ENCODE data around the gene REG1B. TPM values are rescaled to one million over a fixed set of nuclear protein-coding genes. Genes with fewer than 3 reads are reported as not detected.
"Not testable (repeated sequence)": the region's sequence is repeated elsewhere in the genome, so short reads cannot be mapped to it uniquely, and the experiment has no call there.

The REG1B gene
- total RNA-seq, 2 experiments from 2014 or later: not detected

GRCh38 chr2:79065201-79065600, 22.6 kb downstream of the REG1B start:
- Mint-ChIP-seq H3K36me3 (ENCODE audit: low read depth) (no peaks in the 10 kb centered on the region), H3K27ac (no peak overlapping the region), H3K9me3 (ENCODE audit: insufficient read depth) (no peaks in the 10 kb centered on the region), H3K27me3 (ENCODE audit: low read depth) (no peaks in the 10 kb centered on the region), H3K4me3 (no peak overlapping the region), H3K4me1 (ENCODE audit: low read depth) (no peaks in the 10 kb centered on the region)
- ChIA-PET POLR2A (no interaction called here), CTCF (no interaction called here)
- ATAC-seq (no peak), DNase-seq (no peak)

GRCh38 chr2:79054769-79055168, 33.0 kb downstream of the REG1B start:
- ATAC-seq: not testable (repeated sequence)

GRCh38 chr2:79053486-79053885, 34.3 kb downstream of the REG1B start:
- H3K27ac Mint-ChIP-seq; H3K36me3 Mint-ChIP-seq (ENCODE audit: low read depth); POLR2A ChIA-PET; CTCF ChIA-PET; H3K9me3 Mint-ChIP-seq (ENCODE audit: insufficient read depth); ATAC-seq; H3K27me3 Mint-ChIP-seq (ENCODE audit: low read depth); DNase-seq; H3K4me3 Mint-ChIP-seq; H3K4me1 Mint-ChIP-seq (ENCODE audit: low read depth): not testable (repeated sequence)

More at GRCh38 chr2:79054769-79055168, 33.0 kb downstream of the REG1B start:
- H3K9me3 Mint-ChIP-seq (ENCODE audit: insufficient read depth); H3K4me3 Mint-ChIP-seq; H3K4me1 Mint-ChIP-seq (ENCODE audit: low read depth); CTCF ChIA-PET; DNase-seq; H3K27me3 Mint-ChIP-seq (ENCODE audit: low read depth); POLR2A ChIA-PET; H3K36me3 Mint-ChIP-seq (ENCODE audit: low read depth); H3K27ac Mint-ChIP-seq: not testable (repeated sequence)

- H3K4me3 Mint-ChIP-seq: no peak overlapping the region
- ATAC-seq (no peak), DNase-seq (no peak)
- POLR2A ChIA-PET: interaction anchor here (0.8 kb wide), 1 partner anchor 25 kb away, joined by 3 read pairs; no protein-coding TSS in a partner anchor
- CTCF ChIA-PET: no interaction called here
- no peaks in the 10 kb centered on the region for H3K4me1 Mint-ChIP-seq (ENCODE audit: low read depth)
- no peaks in the 10 kb centered on the region for H3K27me3 Mint-ChIP-seq (ENCODE audit: low read depth)
- H3K36me3 Mint-ChIP-seq (ENCODE audit: low read depth): no peaks in the 10 kb centered on the region
- no peaks in the 10 kb centered on the region for H3K9me3 Mint-ChIP-seq (ENCODE audit: insufficient read depth)
- no peak overlapping the region for H3K27ac Mint-ChIP-seq
Observed at GRCh38 chr2:79041032-79041448, 46.8 kb downstream of the REG1B start.

- ChIA-PET CTCF (no interaction called here), POLR2A (no interaction called here)
- Mint-ChIP-seq H3K36me3 (ENCODE audit: low read depth) (no peaks in the 10 kb centered on the region), H3K27me3 (ENCODE audit: low read depth) (no peaks in the 10 kb centered on the region), H3K4me1 (ENCODE audit: low read depth) (no peaks in the 10 kb centered on the region), H3K9me3 (ENCODE audit: insufficient read depth) (no peaks in the 10 kb centered on the region), H3K27ac (no peak overlapping the region), H3K4me3 (no peak overlapping the region)
- no peak for ATAC-seq
- DNase-seq: no peak
Observed at GRCh38 chr2:79039944-79040343, 47.8 kb downstream of the REG1B start.

Other genes starting within 250 kb of the REG1B start
- not detected for gene REG3G, start 62.3 kb downstream of the REG1B start, total RNA-seq
- gene REG1A, start 32.5 kb upstream of the REG1B start, total RNA-seq: not detected
- not detected for gene REG3A, start 71.8 kb upstream of the REG1B start, total RNA-seq

All from activated CD8-positive, alpha-beta T cell treated with anti-CD3 and anti-CD28 coated beads, Interleukin-2, amount 10 ng/mL, durations not matched to agents 7 days and 5 days (primary cell).